ENCODE measurements around the gene STRBP. TPM values are rescaled to one million over a fixed set of nuclear protein-coding genes. Genes with fewer than 3 reads are reported as not detected.

Gene STRBP
- total and polyA plus RNA-seq, 2 of the 8 experiments (the other 6 are each of a cell fraction or from before 2014, with no cell fraction given) = 29.7 to 105 TPM

GRCh38 chr9:123120953-123121352 lies 147.4 kb downstream of the STRBP start:
- no peak overlapping the region for H4K8ac ChIP-seq (ENCODE audit: extremely low read depth, insufficient read depth, low read length)
- no peaks in the 10 kb centered on the region for H3K79me2 ChIP-seq (ENCODE audit: control insufficient read depth in 1 of 2, insufficient read depth in 2 of 2, low read length in 2 of 2)
- no peak for DNase-seq (ENCODE audit: low read depth in 1 of 2, low spot score in 2 of 2)
- no peak overlapping the region for H2BK5ac ChIP-seq (ENCODE audit: low read depth, low read length)
- TF ChIP-seq FOSL1 (IDR thresholded peaks at IDR 0.05; ENCODE audit: insufficient read depth, low read depth, low read length) (no peak), CBX5 (IDR thresholded peaks at IDR 0.05; ENCODE audit: low read depth, low read length) (no peak), KDM4A (IDR thresholded peaks at IDR 0.05; ENCODE audit: low read depth, low read length, severe bottlenecking) (no peak), EGR1 (IDR thresholded peaks at IDR 0.05; ENCODE audit: borderline replicate concordance, low read depth, low read length) (no peak), GABPA (IDR thresholded peaks at IDR 0.05; ENCODE audit: borderline replicate concordance, insufficient read depth, low read length) (no peak), SP1 (IDR thresholded peaks at IDR 0.05; ENCODE audit: low read depth, low read length) (no peak), ATF2 (IDR thresholded peaks at IDR 0.05; ENCODE audit: low read length) (no peak), USF2 (IDR thresholded peaks at IDR 0.05; ENCODE audit: low read length) (no peak)
- no peaks in the 10 kb centered on the region for H3K23me2 ChIP-seq (ENCODE audit: low read depth, low read length)
- H2AK5ac ChIP-seq (ENCODE audit: low read depth, low read length) = no peak overlapping the region
- H2AFZ ChIP-seq (ENCODE audit: low read length) = no peak overlapping the region
- H3K4me3 ChIP-seq (ENCODE audit: extremely low read depth in 1 of 4, insufficient read depth in 2 of 4, low read depth in 3 of 4, low read length in 4 of 4) = no peak overlapping the region
- no peak overlapping the region for H3K9ac ChIP-seq (replicated peaks in 1 of 4; ENCODE audit: extremely low read depth in 1 of 4, low read depth in 3 of 4, low read length in 3 of 4)
- H3K79me1 ChIP-seq (ENCODE audit: low read depth, low read length) = 0 out of 2 replicates have a peak, but pooled peaks cover 2% of the 10 kb centered on the region
- no peak overlapping the region for H4K5ac ChIP-seq (ENCODE audit: insufficient read length, low read depth, low read length)
- no peak overlapping the region for H3K4me2 ChIP-seq (ENCODE audit: insufficient read depth in 1 of 2, low read depth in 2 of 2, low read length in 2 of 2)
- no peak for FAIRE-seq
- H3K27me3 ChIP-seq (replicated peaks in 1 of 4; ENCODE audit: control insufficient read depth in 3 of 4, extremely low read depth in 1 of 4, insufficient read depth in 3 of 4, low read length in 3 of 4) = no peaks in the 10 kb centered on the region
- no peak overlapping the region for H3K14ac ChIP-seq (ENCODE audit: insufficient read length)
- H2BK20ac ChIP-seq (ENCODE audit: low read length) = no peak overlapping the region
- no peak overlapping the region for H2BK15ac ChIP-seq (ENCODE audit: low read length)
- H3K27ac ChIP-seq (ENCODE audit: low read depth, low read length) = no peak overlapping the region
- WGBS, 2 experiments (ENCODE audit: extremely low coverage in 1 of 2, insufficient coverage in 1 of 2, insufficient read length in 1 of 2, insufficient replicate concordance in 2 of 2, low coverage in 1 of 2, low lambda C conversion rate in 2 of 2, missing lambda C conversion rate in 1 of 2) = 92% methylated on average over 1 of the region's 1 CpG; no CpG with 5 or more reads in 1 of the 2 experiments
- no peak overlapping the region for H4K91ac ChIP-seq (replicated peaks; ENCODE audit: insufficient read length, low read length)
- H3K18ac ChIP-seq (ENCODE audit: extremely low read depth, low read length) = no peak overlapping the region
- ChIA-PET CTCF (ENCODE audit: partially characterized antibody) (interaction anchor here (1.0 to 1.2 kb wide), 2 partner anchors 33 to 39 kb away, joined by 4 read pairs; no protein-coding TSS in a partner anchor), POLR2A (ENCODE audit: partially characterized antibody) (interaction anchor here (1.2 kb wide), 1 partner anchor 14 kb away, joined by 5 read pairs; no protein-coding TSS in a partner anchor)
- H3K4me1 ChIP-seq (replicated peaks in 1 of 4; ENCODE audit: control insufficient read depth in 3 of 4, insufficient read depth in 4 of 4, low read length in 3 of 4) = peaks cover 0 to 6% (median 0%) of the 10 kb centered on the region in 4 experiments; a peak in 1 of 7 replicates
- H3K4ac ChIP-seq (replicated peaks; ENCODE audit: insufficient read length, low read depth, low read length) = no peak overlapping the region
- H4K20me1 ChIP-seq (replicated peaks in 1 of 2; ENCODE audit: control insufficient read depth in 1 of 2, insufficient read depth in 2 of 2, low read length in 2 of 2) = peaks cover 2 to 5% of the 10 kb centered on the region in 2 experiments
- H3K9me3 ChIP-seq (ENCODE audit: insufficient read depth in 2 of 2, low read depth in 1 of 2, low read length in 1 of 2) = no peaks in the 10 kb centered on the region
- H3K23ac ChIP-seq (ENCODE audit: insufficient read length) = no peak overlapping the region
- peaks cover 0 to under 1% (median 0%) of the 10 kb centered on the region in 4 experiments; a peak in 1 of 8 replicates for H3K36me3 ChIP-seq (ENCODE audit: control insufficient read depth in 2 of 4, insufficient read depth in 4 of 4, low read length in 3 of 4)
- no peak overlapping the region for H2BK120ac ChIP-seq (replicated peaks; ENCODE audit: low read depth, low read length)
- no peak overlapping the region for H3K56ac ChIP-seq (replicated peaks; ENCODE audit: insufficient read length, low read depth, low read length)
- H2BK12ac ChIP-seq (ENCODE audit: low read depth, low read length) = no peak overlapping the region

Measured in H1 (cell line).